Measurements from ENCODE around the gene TNIK. TPM values are rescaled to one million over a fixed set of nuclear protein-coding genes. Genes with fewer than 3 reads are reported as not detected.

Gene TNIK
- total RNA-seq, 1 experiment from 2014 or later, result 22.4 TPM

GRCh38 chr3:171375666-171376595 is 84.3 kb downstream of the TNIK start:
- no peak for DNase-seq
- no TSS peak for BruUV-seq (replicated peaks)
- TF ChIP-seq, protein P1, sequence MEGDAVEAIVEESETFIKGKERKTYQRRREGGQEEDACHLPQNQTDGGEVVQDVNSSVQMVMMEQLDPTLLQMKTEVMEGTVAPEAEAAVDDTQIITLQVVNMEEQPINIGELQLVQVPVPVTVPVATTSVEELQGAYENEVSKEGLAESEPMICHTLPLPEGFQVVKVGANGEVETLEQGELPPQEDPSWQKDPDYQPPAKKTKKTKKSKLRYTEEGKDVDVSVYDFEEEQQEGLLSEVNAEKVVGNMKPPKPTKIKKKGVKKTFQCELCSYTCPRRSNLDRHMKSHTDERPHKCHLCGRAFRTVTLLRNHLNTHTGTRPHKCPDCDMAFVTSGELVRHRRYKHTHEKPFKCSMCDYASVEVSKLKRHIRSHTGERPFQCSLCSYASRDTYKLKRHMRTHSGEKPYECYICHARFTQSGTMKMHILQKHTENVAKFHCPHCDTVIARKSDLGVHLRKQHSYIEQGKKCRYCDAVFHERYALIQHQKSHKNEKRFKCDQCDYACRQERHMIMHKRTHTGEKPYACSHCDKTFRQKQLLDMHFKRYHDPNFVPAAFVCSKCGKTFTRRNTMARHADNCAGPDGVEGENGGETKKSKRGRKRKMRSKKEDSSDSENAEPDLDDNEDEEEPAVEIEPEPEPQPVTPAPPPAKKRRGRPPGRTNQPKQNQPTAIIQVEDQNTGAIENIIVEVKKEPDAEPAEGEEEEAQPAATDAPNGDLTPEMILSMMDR (IDR thresholded peaks at IDR 0.05; ENCODE audit: insufficient read depth in 1 of 2, low read depth in 1 of 2, low read length in 1 of 2, severe bottlenecking in 1 of 2, unreplicated experiment in 1 of 2), result no peak

DNA sequence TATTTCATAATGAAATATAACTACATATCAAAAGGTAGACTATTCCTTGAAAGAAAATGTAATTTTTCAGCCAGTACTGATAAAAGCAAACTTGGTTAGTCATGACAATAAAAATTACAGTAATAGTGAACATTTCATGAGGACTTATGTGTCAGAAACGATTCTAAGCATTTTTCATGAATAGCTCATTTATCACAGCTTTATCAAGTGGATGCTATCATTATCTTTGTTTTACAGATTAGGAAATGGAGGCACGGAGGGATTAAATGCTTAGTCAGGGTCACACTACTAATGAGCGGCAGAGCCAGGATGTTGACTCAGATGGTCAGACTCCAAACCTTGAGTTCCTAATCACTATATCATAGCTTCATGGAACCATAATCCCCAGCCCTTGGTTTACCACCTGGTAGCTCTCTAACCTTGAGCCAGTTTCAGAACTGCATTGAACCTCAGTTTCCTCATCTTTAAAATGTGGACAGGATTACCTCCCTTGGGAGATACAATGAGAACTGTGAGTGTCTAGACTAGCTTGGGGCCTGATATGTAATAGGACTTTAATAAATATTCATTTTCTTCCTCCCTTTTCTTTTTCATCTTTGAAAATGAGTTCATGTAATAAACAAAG is 85.4 kb downstream of the TNIK start:
- POLR2A ChIA-PET, result no interaction called here
- no peak for DNase-seq
- intact Hi-C loops (cut with micrococcal nuclease; ENCODE audit: unreplicated experiment), result no loop called here
- no TSS peak for BruUV-seq (replicated peaks)
- H3K27me3 ChIP-seq (replicated peaks; ENCODE audit: control insufficient read depth, insufficient read depth, low read length), result no peaks in the 10 kb centered on the region
- no peak overlapping the region for H3K4me3 ChIP-seq (ENCODE audit: low read depth, low read length)
- CTCF ChIA-PET, result interaction anchor here (0.6 kb wide), 1 partner anchor 33 kb away, joined by 3 read pairs; no protein-coding TSS in a partner anchor
- Mint-ChIP-seq H3K4me3 (ENCODE audit: unreplicated experiment) (no peak overlapping the region), H3K9me3 (ENCODE audit: unreplicated experiment) (no peaks in the 10 kb centered on the region), H3K4me1 (ENCODE audit: low read depth, unreplicated experiment) (peaks cover 5% of the 10 kb centered on the region), H3K27me3 (ENCODE audit: insufficient read depth, unreplicated experiment) (no peaks in the 10 kb centered on the region), H3K27ac (ENCODE audit: unreplicated experiment) (no peak overlapping the region), H3K36me3 (ENCODE audit: insufficient read depth, unreplicated experiment) (peaks cover under 1% of the 10 kb centered on the region)
- no peaks in the 10 kb centered on the region for H3K9me3 ChIP-seq
- TF ChIP-seq, protein P1 (IDR thresholded peaks at IDR 0.05; ENCODE audit: insufficient read depth in 1 of 2, low read depth in 1 of 2, low read length in 1 of 2, severe bottlenecking in 1 of 2, unreplicated experiment in 1 of 2), result no peak
- no peaks in the 10 kb centered on the region for H3K36me3 ChIP-seq (ENCODE audit: control insufficient read depth, insufficient read depth, low read length)
- H3K4me1 ChIP-seq, result peaks cover 8% of the 10 kb centered on the region

More at GRCh38 chr3:171375666-171376595, 84.3 kb downstream of the TNIK start:
- POLR2A ChIA-PET, result no interaction called here
- H3K36me3 Mint-ChIP-seq (ENCODE audit: insufficient read depth, unreplicated experiment), result peaks cover 5% of the 10 kb centered on the region
- no peak overlapping the region for H3K27ac Mint-ChIP-seq (ENCODE audit: unreplicated experiment)
- CTCF ChIA-PET, result no interaction called here
- Histone ChIP-seq H3K4me1 (peaks cover 8% of the 10 kb centered on the region), H3K4me3 (ENCODE audit: low read depth, low read length) (no peak overlapping the region), H3K9me3 (no peaks in the 10 kb centered on the region), H3K36me3 (ENCODE audit: control insufficient read depth, insufficient read depth, low read length) (no peaks in the 10 kb centered on the region), H3K27me3 (replicated peaks; ENCODE audit: control insufficient read depth, insufficient read depth, low read length) (no peaks in the 10 kb centered on the region)
- intact Hi-C loops (cut with micrococcal nuclease; ENCODE audit: unreplicated experiment), result no loop called here
- H3K9me3 Mint-ChIP-seq (ENCODE audit: unreplicated experiment), result no peaks in the 10 kb centered on the region
- no peaks in the 10 kb centered on the region for H3K27me3 Mint-ChIP-seq (ENCODE audit: insufficient read depth, unreplicated experiment)
- peaks cover 10% of the 10 kb centered on the region for H3K4me1 Mint-ChIP-seq (ENCODE audit: low read depth, unreplicated experiment)
- no peak overlapping the region for H3K4me3 Mint-ChIP-seq (ENCODE audit: unreplicated experiment)

DNA sequence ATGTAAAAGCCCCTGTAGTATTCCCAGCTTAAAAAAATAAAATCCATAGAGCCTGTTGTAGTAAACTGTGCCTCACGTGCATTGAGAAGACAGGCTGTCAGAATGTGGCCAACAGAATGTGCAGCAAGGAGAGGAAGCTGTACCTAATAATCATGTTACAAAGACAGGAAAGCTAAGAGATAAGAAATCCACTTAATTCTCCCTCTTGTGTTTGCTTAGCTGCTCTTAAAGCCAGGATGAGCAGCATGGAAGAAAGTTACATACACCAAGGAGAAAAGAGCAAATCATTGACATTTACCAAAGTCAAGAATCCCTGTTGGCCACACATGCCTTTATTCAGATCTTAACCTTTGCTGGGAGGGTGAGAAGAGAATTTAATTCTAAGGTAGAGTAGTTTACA is 85.9 kb downstream of the TNIK start:
- H3K36me3 Mint-ChIP-seq (ENCODE audit: insufficient read depth, unreplicated experiment), result no peaks in the 10 kb centered on the region
- no peak for DNase-seq
- POLR2A ChIA-PET, result no interaction called here
- no peak overlapping the region for H3K4me3 ChIP-seq (ENCODE audit: low read depth, low read length)
- peaks cover 8% of the 10 kb centered on the region for H3K4me1 ChIP-seq
- no peak overlapping the region for H3K4me3 Mint-ChIP-seq (ENCODE audit: unreplicated experiment)
- intact Hi-C loops (cut with micrococcal nuclease; ENCODE audit: unreplicated experiment), result no loop called here
- H3K36me3 ChIP-seq (ENCODE audit: control insufficient read depth, insufficient read depth, low read length), result no peaks in the 10 kb centered on the region
- H3K9me3 ChIP-seq, result no peaks in the 10 kb centered on the region
- TF ChIP-seq, protein P1 (IDR thresholded peaks at IDR 0.05; ENCODE audit: insufficient read depth in 1 of 2, low read depth in 1 of 2, low read length in 1 of 2, severe bottlenecking in 1 of 2, unreplicated experiment in 1 of 2), result no peak
- H3K27me3 Mint-ChIP-seq (ENCODE audit: insufficient read depth, unreplicated experiment), result no peaks in the 10 kb centered on the region
- H3K4me1 Mint-ChIP-seq (ENCODE audit: low read depth, unreplicated experiment), result peaks cover 5% of the 10 kb centered on the region
- no peak overlapping the region for H3K27ac Mint-ChIP-seq (ENCODE audit: unreplicated experiment)
- BruUV-seq (replicated peaks), result no TSS peak
- CTCF ChIA-PET, result no interaction called here
- no peaks in the 10 kb centered on the region for H3K27me3 ChIP-seq (replicated peaks; ENCODE audit: control insufficient read depth, insufficient read depth, low read length)
- no peaks in the 10 kb centered on the region for H3K9me3 Mint-ChIP-seq (ENCODE audit: unreplicated experiment)

All from Caco-2 (cell line).